ENCODE measurements around the gene HSPA4.
"Not testable (repeated sequence)": the region's sequence is repeated elsewhere in the genome, so short reads cannot be mapped to it uniquely, and the experiment has no call there.

HSPA4 gene

GRCh38 chr5:133051061-133051541, 712 bp upstream of the HSPA4 start:
- DNase-seq = peak; percentile 26

DNA sequence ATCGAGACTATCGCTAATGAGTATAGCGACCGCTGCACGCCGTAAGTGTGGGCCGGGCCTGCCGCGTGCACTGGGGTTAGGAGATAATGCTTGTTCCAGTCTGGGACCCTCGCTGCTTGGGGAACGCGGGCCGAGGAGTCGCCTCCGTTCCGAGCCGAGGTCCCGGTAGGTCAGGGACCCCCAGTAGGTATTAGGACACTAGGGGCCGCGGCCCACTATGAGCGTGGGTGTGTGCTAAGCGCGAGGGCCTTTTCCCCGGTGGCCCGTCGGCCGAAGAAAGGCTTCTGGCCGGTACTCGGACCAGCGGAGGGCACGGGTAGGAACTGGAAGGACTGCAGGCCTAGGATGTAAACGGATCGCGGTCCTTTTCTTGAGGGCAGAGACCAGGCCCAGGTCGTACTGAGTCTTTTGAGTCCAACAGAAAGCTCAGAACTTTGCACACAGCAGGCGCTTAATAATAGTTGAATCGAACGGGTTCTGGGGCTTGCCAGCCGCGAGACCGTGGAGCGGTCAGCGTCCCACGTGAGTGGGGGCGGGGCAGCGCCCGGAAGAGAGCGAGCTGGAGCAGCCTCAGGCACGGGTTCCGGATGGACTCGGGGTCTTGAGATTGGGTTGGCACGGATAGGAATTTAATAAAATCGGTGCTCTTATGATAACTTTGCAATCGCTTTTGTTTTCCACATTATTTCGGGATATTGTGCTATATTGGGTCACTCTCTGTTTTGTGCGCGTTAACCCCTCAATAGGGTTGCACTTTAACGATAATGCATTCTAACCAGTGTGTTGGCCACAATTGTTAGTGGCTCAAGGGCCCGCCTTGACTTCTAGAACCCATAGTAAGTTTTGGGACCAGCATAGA, 733 bp downstream of the HSPA4 start:
- no peak for DNase-seq

GRCh38 chr5:133053448-133053847, 1.6 kb downstream of the HSPA4 start:
- no peak for DNase-seq

DNA sequence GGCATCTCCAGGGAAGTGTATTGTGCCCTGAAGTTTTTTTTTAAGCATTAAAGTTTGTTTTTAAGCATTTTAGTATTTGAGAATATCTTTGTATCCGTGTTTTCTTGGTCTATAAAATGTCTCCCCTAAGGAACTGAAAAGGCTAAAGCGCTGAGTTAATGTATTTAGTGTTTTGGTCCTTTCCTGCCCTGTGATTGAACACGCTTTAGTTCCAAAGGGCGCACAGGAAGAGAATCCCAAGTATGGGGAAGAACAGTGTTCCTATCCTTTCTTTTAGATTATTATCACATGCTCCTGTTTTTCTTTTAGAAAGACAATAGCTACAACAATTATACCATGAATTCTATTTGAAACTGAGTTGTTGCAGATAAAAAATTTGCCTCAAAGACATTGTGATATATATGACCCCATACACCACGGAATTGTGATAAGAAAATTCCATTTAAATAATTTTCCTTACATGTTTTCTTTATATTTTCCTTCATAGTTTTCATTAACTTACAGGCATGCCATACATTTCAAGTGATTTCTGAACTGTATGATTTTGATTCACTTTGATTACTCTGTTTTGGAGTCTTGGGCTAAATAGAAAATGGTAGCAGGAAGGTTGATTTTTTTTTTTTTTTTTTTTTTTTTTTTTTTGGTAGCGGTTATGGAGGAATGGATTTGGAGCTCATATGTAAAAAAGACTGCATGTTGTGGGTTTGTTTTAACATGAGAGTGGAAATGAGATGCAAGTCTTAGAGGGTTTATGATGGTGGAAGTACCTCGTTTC, 3.1 kb downstream of the HSPA4 start:
- no peak for DNase-seq

- no peak for DNase-seq
These were observed 5.1 kb downstream of the HSPA4 start for GRCh38 chr5:133056891-133057290.

DNA sequence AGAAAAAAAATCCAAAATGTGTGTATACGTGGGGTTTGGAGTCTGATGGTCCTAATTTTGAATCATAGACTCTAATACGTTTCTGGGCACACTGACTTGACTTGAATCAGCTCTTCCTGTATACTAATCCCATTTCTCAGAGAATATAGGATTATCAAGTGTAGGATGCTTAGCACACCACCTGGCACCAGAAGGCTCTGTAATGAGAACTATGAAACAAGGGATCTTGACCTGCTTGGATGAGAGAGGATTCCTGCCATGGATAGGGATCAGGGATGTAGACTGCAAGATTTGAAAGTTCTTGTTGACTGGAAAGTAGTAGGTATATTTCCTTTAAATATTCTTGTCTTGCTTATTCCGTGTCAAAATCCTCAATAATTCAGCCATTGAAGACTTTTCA, 7.8 kb downstream of the HSPA4 start:
- DNase-seq = peak; percentile 85

DNA sequence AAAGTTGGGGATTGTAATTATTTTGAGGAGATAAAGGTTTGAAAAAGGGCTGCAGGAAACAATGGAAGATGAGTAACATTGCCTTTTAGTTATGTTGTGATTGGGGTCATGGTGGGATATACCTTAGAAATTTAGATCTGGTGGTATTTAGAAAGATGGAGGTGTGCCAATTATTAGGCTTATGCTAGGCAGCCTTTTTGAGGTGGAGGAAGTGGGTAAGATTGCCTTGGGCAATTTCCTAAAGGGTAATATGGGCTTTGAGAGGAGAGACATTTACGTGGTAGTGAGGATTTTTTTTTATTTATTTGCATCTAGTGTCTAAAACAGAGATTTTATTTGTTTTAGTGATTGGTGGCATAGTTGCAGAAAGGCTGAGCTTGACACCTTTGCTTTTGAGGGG, 10.5 kb downstream of the HSPA4 start:
- no peak for DNase-seq

DNA sequence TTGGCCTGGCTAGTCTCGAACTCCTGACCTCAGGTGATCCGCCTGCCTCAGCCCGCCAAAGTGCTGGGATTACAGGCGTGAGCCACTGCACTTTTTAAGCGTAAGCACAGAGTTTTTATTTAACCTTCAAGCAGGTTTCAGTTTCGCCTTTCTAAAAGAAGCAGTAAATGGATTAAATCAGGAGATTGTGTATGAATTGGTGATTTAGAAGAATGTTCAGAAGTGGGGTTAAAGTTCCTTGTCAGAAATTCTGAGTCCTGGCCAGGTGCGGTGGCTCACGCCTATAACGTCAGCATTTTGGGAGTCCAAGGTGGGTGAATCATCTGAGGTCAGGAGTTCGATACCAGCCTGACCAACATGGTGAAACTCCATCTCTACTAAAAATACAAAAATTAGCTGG, 12.2 kb downstream of the HSPA4 start:
- no peak for DNase-seq

GRCh38 chr5:133065471-133065870, 13.7 kb downstream of the HSPA4 start:
- DNase-seq = no peak

GRCh38 chr5:133066045-133066444, 14.2 kb downstream of the HSPA4 start:
- no peak for DNase-seq

DNA sequence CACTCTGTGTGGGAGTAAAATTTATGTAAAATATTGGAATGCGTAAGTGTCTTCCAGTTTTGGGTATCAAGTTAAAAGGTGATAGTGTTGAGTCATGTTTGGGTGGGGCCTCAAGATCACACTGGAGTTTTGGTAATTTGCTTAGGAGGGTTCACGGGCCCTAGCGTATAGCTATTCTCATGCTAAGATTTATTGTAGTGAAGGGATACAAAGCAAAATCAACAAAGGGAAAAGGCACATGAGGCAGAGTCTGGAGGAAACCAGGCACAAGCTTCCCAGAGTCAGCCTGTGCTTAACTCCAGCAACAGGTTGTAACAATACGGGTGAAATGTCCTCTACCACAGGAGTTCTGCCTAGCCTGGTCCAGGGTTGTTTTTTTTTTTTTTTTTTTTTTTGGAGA, 20.2 kb downstream of the HSPA4 start:
- no peak for DNase-seq

DNA sequence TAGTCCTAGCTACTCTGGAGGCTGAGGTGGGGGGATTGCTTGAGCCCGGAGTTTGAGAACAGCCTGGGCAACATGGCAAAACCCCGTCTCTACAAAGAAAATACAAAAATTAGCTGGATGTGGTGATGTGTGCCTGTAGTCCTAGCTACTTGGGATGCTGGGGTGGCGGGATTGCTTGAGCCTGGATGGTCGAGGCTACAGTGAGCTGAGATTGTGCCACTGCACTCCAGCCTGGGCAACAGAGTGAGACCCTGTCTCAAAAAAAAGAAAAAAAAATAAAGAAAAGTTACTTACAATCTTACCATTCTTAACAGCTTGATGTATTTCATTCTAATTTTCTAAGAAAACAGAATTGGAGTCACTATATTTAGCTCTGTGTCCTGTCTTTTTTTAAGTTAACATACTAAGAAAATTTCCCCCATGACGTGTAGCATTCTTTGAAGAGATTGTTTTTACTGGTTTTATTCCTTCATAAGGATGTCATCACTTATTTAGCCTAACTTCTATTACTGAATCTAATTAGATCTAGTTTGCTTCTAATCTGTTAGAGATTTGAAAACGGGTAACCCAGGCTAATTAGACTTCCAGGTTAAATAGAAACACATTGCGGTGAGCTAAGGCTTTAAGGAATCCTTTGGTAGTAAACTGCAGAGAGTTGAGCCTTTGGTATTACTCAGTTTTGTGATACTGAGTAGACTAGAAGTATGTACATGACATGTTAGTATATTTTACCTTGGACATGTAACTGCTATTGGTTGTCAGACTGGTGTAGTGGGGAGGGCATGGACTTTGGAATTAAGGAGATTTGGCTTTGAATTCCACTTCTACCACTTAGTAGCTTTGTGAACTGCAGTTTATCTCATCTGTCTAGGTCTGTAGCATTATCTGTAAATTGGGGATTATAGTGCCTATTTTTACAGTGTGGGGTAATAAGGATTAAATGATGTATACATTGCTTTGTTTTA, 24.0 kb downstream of the HSPA4 start:
- DNase-seq = no peak

- DNase-seq = no peak
These were observed 27.2 kb downstream of the HSPA4 start for GRCh38 chr5:133079048-133079447.

GRCh38 chr5:133081036-133081435, 29.2 kb downstream of the HSPA4 start:
- no peak for DNase-seq

- no peak for DNase-seq
These were observed 29.9 kb downstream of the HSPA4 start for GRCh38 chr5:133081703-133082102.

- no peak for DNase-seq
These were observed 30.3 kb downstream of the HSPA4 start for GRCh38 chr5:133082128-133082527.

DNA sequence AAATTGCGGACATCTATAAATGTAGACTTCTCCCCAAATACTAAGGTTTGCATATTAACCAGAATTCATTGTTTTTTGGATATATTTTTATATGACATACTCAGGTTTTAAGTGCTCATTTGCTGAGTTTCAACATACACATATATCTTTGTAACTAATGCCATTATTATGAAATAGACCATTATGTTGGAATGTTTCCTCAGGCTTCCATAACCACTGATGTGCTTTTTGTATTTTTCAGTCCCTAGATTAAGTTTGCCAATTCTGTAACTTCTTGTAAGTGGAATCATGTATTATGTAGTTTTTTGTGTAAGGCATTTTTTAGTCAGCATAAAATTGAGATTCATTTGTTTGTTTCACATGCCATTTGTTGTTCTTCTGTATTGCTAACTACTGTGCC, 32.1 kb downstream of the HSPA4 start:
- DNase-seq = no peak

- DNase-seq = not testable (repeated sequence)
These were observed 33.4 kb downstream of the HSPA4 start for GRCh38 chr5:133085171-133085570.

DNA sequence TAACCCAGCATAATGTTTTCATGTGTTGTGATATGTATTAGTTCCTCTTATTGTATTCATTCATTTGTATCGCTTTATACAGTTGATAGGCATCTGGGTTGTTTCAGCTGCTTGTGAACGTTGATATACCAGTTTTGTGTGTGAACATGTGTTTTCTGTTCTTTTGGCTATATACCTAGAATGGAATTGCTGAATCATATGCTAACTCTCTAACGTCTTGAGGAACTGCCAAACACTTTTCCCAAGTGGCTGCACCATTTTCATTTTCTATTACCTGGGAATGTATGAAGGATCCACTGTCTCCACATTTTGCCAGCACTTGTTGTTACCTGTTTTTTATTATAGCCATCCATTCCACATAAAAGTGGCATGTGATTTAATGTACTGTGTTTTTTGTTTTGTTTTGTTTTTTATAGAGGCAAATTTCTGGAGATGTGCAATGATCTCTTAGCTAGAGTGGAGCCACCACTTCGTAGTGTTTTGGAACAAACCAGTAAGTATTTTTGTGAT, 34.6 kb downstream of the HSPA4 start:
- no peak for DNase-seq

DNA sequence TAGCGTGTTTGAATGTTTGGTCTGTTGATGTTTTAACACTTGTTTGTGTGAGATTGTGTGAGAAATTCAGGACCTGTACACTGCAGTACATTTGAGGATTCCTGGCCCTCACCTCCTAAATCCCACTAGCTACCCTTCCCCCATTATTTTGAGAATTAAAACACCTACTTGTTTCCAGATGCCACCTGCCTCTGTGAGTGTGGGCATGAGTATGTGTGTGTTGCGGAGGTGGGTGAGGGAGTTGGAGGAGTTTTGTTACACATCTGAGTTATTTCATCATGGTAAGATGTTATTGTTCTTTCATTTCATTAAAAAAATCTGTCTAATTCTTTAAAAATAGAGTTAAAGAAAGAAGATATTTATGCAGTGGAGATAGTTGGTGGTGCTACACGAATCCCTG, 36.3 kb downstream of the HSPA4 start:
- DNase-seq = no peak

DNA sequence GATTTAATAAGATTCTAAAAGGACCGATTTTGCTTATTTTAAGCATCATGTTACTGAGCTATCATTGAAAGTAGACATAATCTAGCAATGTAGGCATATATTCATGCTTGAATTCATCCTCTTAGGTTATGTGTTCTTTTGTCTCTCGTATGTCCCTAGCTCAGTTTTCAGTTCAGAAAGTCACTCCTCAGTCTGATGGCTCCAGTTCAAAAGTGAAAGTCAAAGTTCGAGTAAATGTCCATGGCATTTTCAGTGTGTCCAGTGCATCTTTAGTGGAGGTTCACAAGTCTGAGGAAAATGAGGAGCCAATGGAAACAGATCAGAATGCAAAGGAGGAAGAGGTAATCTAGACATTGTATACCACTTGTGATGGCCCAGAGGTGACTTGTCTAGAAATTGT, 39.2 kb downstream of the HSPA4 start:
- DNase-seq = no peak

DNA sequence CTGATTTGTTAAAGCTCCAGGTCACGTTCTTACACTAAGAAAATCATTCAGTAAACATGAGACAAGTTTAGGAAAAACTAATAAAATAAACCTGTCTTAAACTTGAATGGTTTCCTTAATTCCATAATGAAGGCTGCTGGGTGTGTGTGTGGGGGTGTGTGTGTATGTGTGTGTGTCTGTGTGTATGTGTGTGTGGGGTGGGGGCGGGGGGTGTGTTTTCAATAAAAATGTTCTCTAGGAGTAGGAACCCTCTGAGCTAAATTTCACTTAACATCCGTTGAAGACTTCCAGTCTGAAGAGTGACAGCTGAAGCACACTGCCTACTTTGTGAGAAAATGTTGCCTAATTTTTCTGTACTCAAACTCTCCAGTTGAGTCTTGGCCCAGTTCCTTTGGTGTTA, 54.5 kb downstream of the HSPA4 start:
- no peak for DNase-seq

Data from NCI-H524 treated with DMSO at 0.1 percent for 48 hours (cell line).